Fibroblast of lung (primary cell): ENCODE measurements around the gene LZTR1. TPM values are rescaled to one million over a fixed set of nuclear protein-coding genes. Genes with fewer than 3 reads are reported as not detected.
A peak's percentile ranks its signal among the peaks of the same experiment; 100 is the strongest.

Source experiments
- DNase-seq, 2 donors: peaks; one replicate each; pipeline versions ENCODE4 v3.0.0 to v3.0.0-alpha.2; 2010; ENCODE audit warnings: low read depth in 2 of 2
- H2AFZ ChIP-seq: 2 replicates; pipeline ENCODE4 v1.5.1; 2012; ENCODE audit warnings: low read length, control low read depth, inconsistent platforms
- H3K27ac ChIP-seq: 2 replicates; pipeline ENCODE4 v1.5.1; 2011; ENCODE audit warnings: low read length, control low read depth; ENCODE audit not compliant: insufficient read depth
- H3K27me3 ChIP-seq: 2 replicates; pipeline ENCODE4 v1.5.1; 2011; ENCODE audit warnings: mild to moderate bottlenecking, low read length; ENCODE audit not compliant: control insufficient read depth, insufficient read depth
- H3K36me3 ChIP-seq: 2 replicates; pipeline ENCODE4 v1.5.1; 2011; ENCODE audit warnings: low read length; ENCODE audit not compliant: control insufficient read depth, insufficient read depth
- H3K4me1 ChIP-seq: 2 replicates; pipeline ENCODE4 v1.5.1; 2011; ENCODE audit warnings: low read length; ENCODE audit not compliant: control insufficient read depth, insufficient read depth; ENCODE audit errors: extremely low read depth
- H3K4me2 ChIP-seq: 2 replicates; pipeline ENCODE4 v1.5.1; 2011; ENCODE audit warnings: low read length, control low read depth; ENCODE audit not compliant: insufficient read depth; ENCODE audit errors: extremely low read depth
- H3K4me3 ChIP-seq, 4 experiments: fragments of 200-600 bp in 1 of 4; sonication (generic) in 1 of 4; replicated peaks in 1 of 4; 2 replicates each; pipeline ENCODE4 v1.5.1; 2011 to 2016; ENCODE audit warnings: low read length in 4 of 4, low read depth in 3 of 4, mild to moderate bottlenecking in 3 of 4, control low read depth in 2 of 4, inconsistent platforms in 1 of 4, mixed read lengths in 1 of 4; ENCODE audit not compliant: insufficient read depth in 1 of 4; ENCODE audit errors: control extremely low read depth in 1 of 4
- H3K79me2 ChIP-seq: 2 replicates; pipeline ENCODE4 v1.5.1; 2012; ENCODE audit warnings: mild to moderate bottlenecking, low read length, inconsistent platforms; ENCODE audit not compliant: control insufficient read depth, insufficient read depth
- H3K9ac ChIP-seq: 2 replicates; pipeline ENCODE4 v1.5.1; 2011; ENCODE audit warnings: mild to moderate bottlenecking, low read length, control low read depth; ENCODE audit not compliant: insufficient read depth
- H3K9me3 ChIP-seq: 2 replicates; pipeline ENCODE4 v1.5.1; 2012; ENCODE audit warnings: low read depth, low read length; ENCODE audit not compliant: control insufficient read depth, insufficient read depth
- H4K20me1 ChIP-seq: 2 replicates; pipeline ENCODE4 v1.5.1; 2011; ENCODE audit warnings: low read length; ENCODE audit not compliant: control insufficient read depth, insufficient read depth; ENCODE audit errors: extremely low read depth
- CTCF ChIP-seq, 2 donors: IDR thresholded peaks in 1 of 2; conservative IDR thresholded peaks in 1 of 2; 1 replicate in 1 of 2; 2 replicates in 1 of 2; pipeline ENCODE4 v1.5.1; 2011 to 2012; ENCODE audit warnings: low read length in 2 of 2, control low read depth in 1 of 2, inconsistent platforms in 1 of 2, low read depth in 1 of 2, mild to moderate bottlenecking in 1 of 2
- EZH2 ChIP-seq: IDR thresholded peaks from 2 replicates; pipeline ENCODE4 v1.5.1; 2012; ENCODE audit warnings: low read length, control low read depth, mild to moderate bottlenecking; ENCODE audit errors: missing control alignments
- polyA plus RNA-seq, 2 donors: library from polyadenylated mRNA; depleted of rRNA in 1 of 2; stranded (reverse) in 1 of 2; unstranded in 1 of 2; fragments of >200 nt; gene quantifications; 2 replicates each; pipeline ENCODE4 v1.2.1, GENCODE V29; 2011 to 2012; ENCODE audit warnings: missing spikeins in 1 of 2
- total RNA-seq: library from RNA; depleted of rRNA; stranded (reverse); fragments of >200 nt; gene quantifications from 2 replicates; pipeline ENCODE4 v1.2.1, GENCODE V29; 2014

The LZTR1 gene
- total and polyA plus RNA-seq, 2 donors (not counting 1 experiment from before 2014, with no cell fraction given): 27.4 to 75.8 TPM

GRCh38 chr22:21032037-21032867 is 50.2 kb downstream of the LZTR1 start, which contains the start of gene SLC7A4:
Gene SLC7A4 (minus strand): TSS chr22:21032561. CDS start chr22:21031812, 749 bp downstream.
- no peak within 1 kb of the TSS for H3K27ac ChIP-seq
- H3K4me3 ChIP-seq: peak within 1 kb of the TSS in 1 of 4 experiments; percentile 21
- DNase-seq: no peak

GRCh38 chr22:21032868-21033688 is 51.0 kb downstream of the LZTR1 start:
- no peak overlapping the region for H3K9ac ChIP-seq
- no peak overlapping the region for H2AFZ ChIP-seq
- H3K36me3 ChIP-seq: no peaks in the 10 kb centered on the region
- no peak for DNase-seq
- no peaks in the 10 kb centered on the region for H3K9me3 ChIP-seq
- TF ChIP-seq EZH2 (no peak), CTCF (conservative IDR thresholded peaks at IDR 0.05 in 1 of 2, IDR thresholded peaks at IDR 0.05 in 1 of 2; ENCODE audit: low read depth in 1 of 2, low read length in 2 of 2) (no peak)
- H4K20me1 ChIP-seq: no peaks in the 10 kb centered on the region
- H3K27ac ChIP-seq: no peak overlapping the region
- H3K4me2 ChIP-seq: no peak overlapping the region
- H3K4me1 ChIP-seq: peaks cover 5% of the 10 kb centered on the region
- H3K27me3 ChIP-seq: peaks cover 18% of the 10 kb centered on the region
- H3K4me3 ChIP-seq: no peak overlapping the region
- H3K79me2 ChIP-seq: no peaks in the 10 kb centered on the region

More at GRCh38 chr22:21032037-21032867, 50.2 kb downstream of the LZTR1 start, which contains the start of gene SLC7A4:
- Histone ChIP-seq H3K9ac (no peak within 1 kb of the TSS), H2AFZ (no peak within 1 kb of the TSS), H3K27me3 (peaks cover 19% of the 10 kb centered on the region), H3K9me3 (no peaks in the 10 kb centered on the region), H3K36me3 (no peaks in the 10 kb centered on the region), H3K79me2 (no peaks in the 10 kb centered on the region), H4K20me1 (no peaks in the 10 kb centered on the region), H3K4me2 (no peak within 1 kb of the TSS), H3K4me1 (peaks cover 6% of the 10 kb centered on the region)
- TF ChIP-seq CTCF (conservative IDR thresholded peaks at IDR 0.05 in 1 of 2, IDR thresholded peaks at IDR 0.05 in 1 of 2; ENCODE audit: low read depth in 1 of 2, low read length in 2 of 2) (no peak), EZH2 (no peak)

DNA sequence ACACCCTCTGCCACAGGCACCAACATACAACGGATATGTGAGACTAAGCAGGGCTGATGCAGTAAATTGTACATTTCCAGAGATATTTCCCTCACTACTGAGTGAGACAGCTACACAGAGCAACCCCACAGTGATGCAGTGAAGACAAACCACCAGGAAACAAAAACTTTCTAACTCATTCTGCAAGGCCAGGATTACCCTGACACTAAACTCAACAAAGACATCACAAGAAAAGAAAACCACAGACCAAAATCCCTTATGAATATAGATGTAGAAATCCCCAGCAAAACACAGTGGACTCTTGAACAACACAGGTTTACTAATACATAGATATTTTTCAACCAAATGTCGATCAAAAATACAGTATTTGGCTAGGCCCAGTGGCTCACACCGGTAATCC is 51.8 kb downstream of the LZTR1 start:
- H3K9me3 ChIP-seq: no peaks in the 10 kb centered on the region
- H3K9ac ChIP-seq: no peak overlapping the region
- TF ChIP-seq EZH2 (no peak), CTCF (conservative IDR thresholded peaks at IDR 0.05 in 1 of 2, IDR thresholded peaks at IDR 0.05 in 1 of 2; ENCODE audit: low read depth in 1 of 2, low read length in 2 of 2) (no peak)

More for the DNA sequence above, 51.8 kb downstream of the LZTR1 start:
- Histone ChIP-seq H4K20me1 (no peaks in the 10 kb centered on the region), H3K4me3 (no peak overlapping the region), H3K36me3 (no peaks in the 10 kb centered on the region), H3K27ac (no peak overlapping the region), H2AFZ (no peak overlapping the region), H3K79me2 (no peaks in the 10 kb centered on the region), H3K27me3 (peaks cover 17% of the 10 kb centered on the region), H3K4me1 (peaks cover 10% of the 10 kb centered on the region), H3K4me2 (no peak overlapping the region)
- no peak for DNase-seq
